ENCODE data around the gene IL9R. TPM values are rescaled to one million over a fixed set of nuclear protein-coding genes. Genes with fewer than 3 reads are reported as not detected.
"Not testable (repeated sequence)": the region's sequence is repeated elsewhere in the genome, so short reads cannot be mapped to it uniquely, and the experiment has no call there.

Gene IL9R
- total RNA-seq, 6 experiments from 2014 or later: 0.12 to 0.35 TPM; not detected in 4

DNA sequence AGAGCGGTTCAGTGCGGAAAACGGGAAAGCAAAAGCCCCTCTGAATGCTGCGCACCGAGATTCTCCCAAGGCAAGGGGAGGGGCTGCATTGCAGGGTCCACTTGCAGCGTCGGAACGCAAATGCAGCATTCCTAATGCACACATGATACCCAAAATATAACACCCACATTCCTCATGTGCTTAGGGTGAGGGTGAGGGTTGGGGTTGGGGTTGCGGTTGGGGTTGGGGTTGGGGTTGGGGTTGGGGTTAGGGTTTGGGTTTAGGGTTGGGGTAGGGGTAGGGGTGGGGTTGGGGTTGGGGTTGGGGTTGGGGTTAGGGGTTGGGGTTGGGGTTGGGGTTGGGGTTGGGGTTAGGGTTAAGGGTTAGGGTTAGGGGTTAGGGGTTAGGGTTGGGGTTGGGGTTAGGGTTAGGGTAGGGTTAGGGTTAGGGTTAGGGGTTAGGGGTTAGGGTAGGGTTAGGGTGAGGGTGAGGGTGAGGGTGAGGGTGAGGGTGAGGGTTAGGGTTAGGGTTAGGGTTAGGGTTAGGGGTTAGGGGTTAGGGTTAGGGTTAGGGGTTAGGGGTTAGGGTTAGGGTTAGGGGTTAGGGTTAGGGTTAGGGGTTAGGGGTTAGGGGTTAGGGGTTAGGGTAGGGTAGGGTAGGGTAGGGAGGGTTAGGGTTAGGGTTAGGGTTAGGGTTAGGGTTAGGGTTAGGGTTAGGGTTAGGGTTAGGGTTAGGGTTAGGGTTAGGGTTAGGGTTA lies 32.4 kb downstream of the IL9R start:
- H3K4me1 Mint-ChIP-seq (ENCODE audit: low read depth); H3K27me3 Mint-ChIP-seq (ENCODE audit: insufficient read depth); H3K27ac Mint-ChIP-seq; DNase-seq; H3K9me3 Mint-ChIP-seq; H3K36me3 Mint-ChIP-seq (ENCODE audit: low read depth); H3K4me3 Mint-ChIP-seq: not testable (repeated sequence)

DNA sequence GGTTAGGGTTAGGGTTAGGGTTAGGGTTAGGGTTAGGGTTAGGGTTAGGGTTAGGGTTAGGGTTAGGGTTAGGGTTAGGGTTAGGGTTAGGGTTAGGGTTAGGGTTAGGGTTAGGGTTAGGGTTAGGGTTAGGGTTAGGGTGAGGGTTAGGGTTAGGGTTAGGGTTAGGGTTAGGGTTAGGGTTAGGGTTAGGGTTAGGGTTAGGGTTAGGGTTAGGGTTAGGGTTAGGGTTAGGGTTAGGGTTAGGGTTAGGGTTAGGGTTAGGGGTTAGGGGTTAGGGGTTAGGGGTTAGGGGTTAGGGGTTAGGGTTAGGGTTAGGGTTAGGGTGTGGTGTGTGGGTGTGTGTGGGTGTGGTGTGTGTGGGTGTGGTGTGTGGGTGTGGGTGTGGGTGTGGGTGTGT lies 33.0 kb downstream of the IL9R start:
- not testable (repeated sequence) for H3K27ac Mint-ChIP-seq; H3K36me3 Mint-ChIP-seq (ENCODE audit: low read depth); H3K27me3 Mint-ChIP-seq (ENCODE audit: insufficient read depth); H3K4me1 Mint-ChIP-seq (ENCODE audit: low read depth); H3K9me3 Mint-ChIP-seq; DNase-seq; H3K4me3 Mint-ChIP-seq

Other genes starting within 250 kb of the IL9R start
- 10 to 100 TPM; 37.2 to 50.5 (median 46.3) TPM for gene VAMP7, start 116.4 kb upstream of the IL9R start, total RNA-seq (2021; fragmentation: NEBNext Ultra II Directional; extraction: Animal tissue kit (Norgen Biotek cat#: 25700))